Right atrium auricular region (tissue), 2 donors: ENCODE results near the gene SRP9. TPM values are rescaled to one million over a fixed set of nuclear protein-coding genes. Genes with fewer than 3 reads are reported as not detected.
"Not testable (repeated sequence)": the region's sequence is repeated elsewhere in the genome, so short reads cannot be mapped to it uniquely, and the experiment has no call there.

Experiments
- DNase-seq: peaks from one replicate; pipeline ENCODE4 v3.0.0-alpha.2; 2019; ENCODE audit warnings: low spot score
- H3K27ac ChIP-seq, 2 donors: fragments of 200-600 bp; sonication (generic); 1 replicate in 1 of 2; 2 replicates in 1 of 2; pipeline ENCODE4 v1.5.1; 2016 to 2019
- H3K27me3 ChIP-seq, 2 donors: fragments of 200-600 bp; sonication (generic); one replicate each; pipeline versions ENCODE4 v1.5.1 to v1.6.0; 2017 to 2019
- H3K36me3 ChIP-seq: fragments of 200-600 bp; sonication (generic); one replicate; pipeline ENCODE4 v1.5.1; 2016
- H3K4me1 ChIP-seq, 2 donors: fragments of 200-600 bp; sonication (generic); one replicate each; pipeline versions ENCODE4 v1.5.1 to v1.6.0; 2017 to 2019
- H3K4me3 ChIP-seq, 2 donors: fragments of 200-600 bp; sonication (generic); 1 replicate in 1 of 2; 2 replicates in 1 of 2; pipeline ENCODE4 v1.5.1; 2017 to 2019; ENCODE audit warnings: mild to moderate bottlenecking in 1 of 2, moderate library complexity in 1 of 2
- H3K9me3 ChIP-seq, 2 donors: fragments of 200-600 bp; sonication (generic); one replicate each; pipeline ENCODE4 v1.5.1; 2019
- CTCF ChIP-seq, 2 donors: fragments of 200-600 bp; sonication (generic); IDR thresholded peaks; one replicate each; pipeline ENCODE4 v1.5.1; 2019; ENCODE audit warnings: antibody characterized with exemption in 2 of 2
- total RNA-seq, 2 donors: library from RNA; depleted of rRNA; stranded (reverse); fragments of >200 nt; gene quantifications; one replicate each; pipeline ENCODE4 v1.1.0, GENCODE V29; 2016

Gene SRP9
- total RNA-seq, 2 donors from 2014 or later: 143 to 216 TPM

- no peak for TF ChIP-seq CTCF (IDR thresholded peaks at IDR 0.05)
- no peak for DNase-seq
Measured at GRCh38 chr1:225777058-225777582, 506 bp upstream of the SRP9 start.

GRCh38 chr1:225778337-225778669 is 677 bp downstream of the SRP9 start:
- peak overlapping the region; percentile 82 to 84 for H3K4me3 ChIP-seq
- no peaks in the 10 kb centered on the region for H3K27me3 ChIP-seq
- TF ChIP-seq CTCF (IDR thresholded peaks at IDR 0.05): no peak
- H3K27ac ChIP-seq: peak overlapping the region; percentile 92 to 94
- H3K4me1 ChIP-seq: peaks cover 0 to 52% of the 10 kb centered on the region in 2 donors
- no peak for DNase-seq
- peaks cover under 1% of the 10 kb centered on the region for H3K36me3 ChIP-seq
- H3K9me3 ChIP-seq: no peaks in the 10 kb centered on the region

More at GRCh38 chr1:225777058-225777582, 506 bp upstream of the SRP9 start:
- H3K9me3 ChIP-seq: no peaks in the 10 kb centered on the region
- peak overlapping the region; percentile 92 to 94 for H3K27ac ChIP-seq
- H3K36me3 ChIP-seq: no peaks in the 10 kb centered on the region
- peak overlapping the region; percentile 36 to 84 for H3K4me3 ChIP-seq
- H3K4me1 ChIP-seq: peaks cover 0 to 43% of the 10 kb centered on the region in 2 donors
- H3K27me3 ChIP-seq: no peaks in the 10 kb centered on the region

DNA sequence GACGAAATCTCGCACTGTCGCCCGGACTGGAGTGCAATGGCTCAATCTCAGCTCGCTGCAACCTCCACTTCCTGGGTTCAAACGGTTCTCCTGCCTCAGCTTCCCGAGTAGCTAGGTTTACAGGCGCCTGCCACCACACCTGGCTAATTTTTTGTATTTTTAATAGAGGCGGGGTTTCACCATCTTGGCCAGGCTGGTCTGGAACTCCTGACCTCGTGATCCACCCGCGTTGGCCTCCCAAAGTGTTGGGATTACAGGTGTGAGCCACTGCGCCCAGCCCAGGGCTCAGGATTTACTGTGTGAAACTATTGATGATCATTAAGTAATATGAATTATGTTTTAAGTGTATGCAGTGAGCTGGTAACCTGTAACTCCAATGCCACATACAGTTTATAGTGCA is 1.5 kb downstream of the SRP9 start:
- not testable (repeated sequence) for H3K27me3 ChIP-seq, H3K9me3 ChIP-seq, DNase-seq, H3K36me3 ChIP-seq
- H3K4me3 ChIP-seq: peak overlapping the region; percentile 82 to 84
- peak overlapping the region in 1 of 2 donors; percentile 94 for H3K27ac ChIP-seq
- peaks cover 0 to 56% of the 10 kb centered on the region in 2 donors for H3K4me1 ChIP-seq

GRCh38 chr1:225780134-225780533 is 2.5 kb downstream of the SRP9 start:
- H3K4me1 ChIP-seq: peaks cover 0 to 56% of the 10 kb centered on the region in 2 donors
- H3K9me3 ChIP-seq: no peaks in the 10 kb centered on the region
- peaks cover 9% of the 10 kb centered on the region for H3K36me3 ChIP-seq
- H3K27me3 ChIP-seq: no peaks in the 10 kb centered on the region
- TF ChIP-seq CTCF (IDR thresholded peaks at IDR 0.05): no peak
- DNase-seq: no peak
- H3K4me3 ChIP-seq: no peak overlapping the region
- H3K27ac ChIP-seq: no peak overlapping the region

DNA sequence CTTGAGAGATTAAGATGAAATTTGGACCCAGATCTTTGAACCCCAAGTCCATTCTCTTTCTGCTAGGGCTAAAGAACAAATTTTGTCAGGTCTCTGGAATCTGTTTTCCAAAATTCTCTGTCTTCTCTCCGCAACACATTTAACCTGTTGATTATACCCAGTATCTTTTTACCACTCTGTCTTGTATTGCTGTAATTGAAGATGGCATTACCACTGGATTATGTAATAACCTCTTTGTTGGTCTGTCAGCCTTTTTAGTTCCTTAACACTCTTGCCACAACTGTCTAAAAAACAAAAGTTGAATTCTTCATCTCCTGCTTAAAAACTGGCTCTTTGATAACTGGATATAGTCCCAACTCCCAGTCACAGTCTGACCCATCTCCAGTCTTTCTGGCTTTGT is 3.0 kb downstream of the SRP9 start:
- Histone ChIP-seq H3K4me3 (no peak overlapping the region), H3K27me3 (no peaks in the 10 kb centered on the region), H3K9me3 (no peaks in the 10 kb centered on the region), H3K36me3 (peaks cover 14% of the 10 kb centered on the region), H3K4me1 (peaks cover 0 to 56% of the 10 kb centered on the region in 2 donors), H3K27ac (no peak overlapping the region)
- no peak for TF ChIP-seq CTCF (IDR thresholded peaks at IDR 0.05)
- DNase-seq: no peak

DNA sequence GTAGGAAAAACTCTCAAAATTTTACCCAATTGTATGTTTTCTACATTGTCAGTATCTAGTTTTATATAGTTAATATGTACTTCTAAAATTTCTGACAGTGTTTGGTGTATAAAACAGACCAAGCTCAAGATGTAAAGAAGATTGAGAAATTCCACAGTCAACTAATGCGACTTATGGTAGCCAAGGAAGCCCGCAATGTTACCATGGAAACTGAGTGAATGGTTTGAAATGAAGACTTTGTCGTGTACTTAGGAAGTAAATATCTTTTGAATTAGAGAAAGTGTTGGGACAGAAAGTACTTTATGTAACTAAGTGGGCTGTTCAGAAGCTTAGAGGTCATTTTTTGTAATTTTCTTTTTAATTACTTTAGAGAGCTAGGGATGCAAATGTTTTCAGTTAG is 11.5 kb downstream of the SRP9 start:
- not testable (repeated sequence) for H3K27ac ChIP-seq, H3K4me1 ChIP-seq, H3K9me3 ChIP-seq, DNase-seq, H3K4me3 ChIP-seq, H3K27me3 ChIP-seq
- H3K36me3 ChIP-seq: peaks cover 59% of the 10 kb centered on the region

DNA sequence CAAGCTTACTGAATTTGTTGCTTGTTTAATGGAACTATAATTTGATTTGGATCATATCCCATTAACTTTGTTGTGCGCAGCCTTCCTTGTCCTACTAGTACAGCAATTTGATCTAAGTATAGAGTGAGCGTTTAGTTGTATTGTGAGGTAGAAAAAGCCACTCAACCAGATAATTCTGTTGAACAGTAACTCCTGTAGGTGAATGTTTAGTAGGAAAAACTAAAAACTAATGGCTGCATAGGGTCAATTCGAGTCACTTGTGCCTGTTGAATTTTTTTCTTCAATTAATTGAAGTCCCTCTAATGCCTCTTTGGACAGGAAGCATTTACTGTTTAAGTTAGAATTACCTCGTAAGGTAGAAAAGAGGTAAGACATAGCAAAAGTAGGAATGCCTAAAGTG is 17.3 kb downstream of the SRP9 start:
- Histone ChIP-seq H3K4me1 (no peaks in the 10 kb centered on the region), H3K4me3 (no peak overlapping the region), H3K27me3 (no peaks in the 10 kb centered on the region), H3K9me3 (no peaks in the 10 kb centered on the region), H3K36me3 (peaks cover 15% of the 10 kb centered on the region), H3K27ac (no peak overlapping the region)
- DNase-seq: no peak
- no peak for TF ChIP-seq CTCF (IDR thresholded peaks at IDR 0.05)

DNA sequence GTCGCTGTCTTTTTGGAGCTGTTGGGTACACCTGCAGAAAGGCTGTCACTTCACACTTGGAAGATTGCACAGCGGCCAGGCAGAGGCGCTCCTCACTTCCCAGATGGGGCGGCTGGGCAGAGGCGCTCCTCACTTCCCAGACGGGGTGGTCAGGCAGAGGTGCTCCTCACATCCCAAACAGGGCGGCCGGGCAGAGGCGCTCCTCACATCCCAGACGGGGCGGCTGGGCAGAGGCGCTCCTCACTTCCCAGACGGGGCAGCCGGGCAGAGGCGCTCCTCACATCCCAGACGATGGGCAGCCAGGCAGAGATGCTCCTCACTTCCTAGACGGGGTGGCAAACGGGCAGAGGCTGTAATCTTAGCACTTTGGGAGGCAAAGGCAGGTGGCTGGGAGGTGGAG is 18.5 kb downstream of the SRP9 start:
- not testable (repeated sequence) for H3K4me3 ChIP-seq, H3K36me3 ChIP-seq, DNase-seq, H3K4me1 ChIP-seq, H3K27ac ChIP-seq, H3K9me3 ChIP-seq, H3K27me3 ChIP-seq

DNA sequence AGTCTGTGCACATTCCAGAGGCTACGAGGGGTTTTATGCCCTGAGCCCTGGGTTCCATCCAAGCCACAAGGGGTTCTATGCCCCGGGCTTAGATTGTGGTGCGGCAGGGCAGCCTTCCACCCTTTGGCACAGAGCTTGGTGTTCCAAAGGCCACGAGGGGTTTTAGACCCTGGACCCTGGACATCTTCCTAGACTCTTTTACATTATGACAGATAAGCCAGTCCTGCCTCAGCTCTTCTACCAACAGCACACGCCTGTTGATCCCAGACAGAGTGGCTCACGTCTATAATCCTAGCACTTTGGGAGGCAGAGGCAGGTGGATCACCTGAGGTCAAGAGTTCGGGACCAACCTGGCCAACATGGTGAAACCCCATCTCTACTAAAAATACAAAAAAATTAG is 23.5 kb downstream of the SRP9 start:
- H3K36me3 ChIP-seq, H3K9me3 ChIP-seq, DNase-seq, H3K27ac ChIP-seq, H3K4me3 ChIP-seq, H3K27me3 ChIP-seq, H3K4me1 ChIP-seq: not testable (repeated sequence)
